Upper lobe of right lung (tissue), 1 donor: Measurements from ENCODE around the gene PIP4K2A. TPM values are rescaled to one million over a fixed set of nuclear protein-coding genes. Genes with fewer than 3 reads are reported as not detected.

ENCODE experiments used
- ATAC-seq: fragments of 200-7000 bp; cut with Tn5 transposase; one replicate; pipeline ENCODE4 v1.9.1; 2020; ENCODE audit warnings: mild to moderate bottlenecking, moderate library complexity
- DNase-seq: peaks from one replicate; pipeline ENCODE4 v3.0.0-alpha.2; 2020
- H3K27ac ChIP-seq: fragments of 200-600 bp; one replicate; pipeline ENCODE4 v1.8.0; 2022
- H3K27me3 ChIP-seq: fragments of 200-600 bp; one replicate; pipeline ENCODE4 v1.8.0; 2022; ENCODE audit warnings: mild to moderate bottlenecking
- H3K36me3 ChIP-seq: fragments of 200-600 bp; one replicate; pipeline ENCODE4 v1.8.0; 2022
- H3K4me1 ChIP-seq: fragments of 200-600 bp; one replicate; pipeline ENCODE4 v1.8.0; 2022
- H3K4me3 ChIP-seq: fragments of 200-600 bp; one replicate; pipeline ENCODE4 v1.8.0; 2022; ENCODE audit warnings: mild to moderate bottlenecking
- H3K9me3 ChIP-seq: fragments of 200-600 bp; one replicate; pipeline ENCODE4 v1.8.0; 2022
- CTCF ChIP-seq: fragments of 200-600 bp; IDR thresholded peaks from one replicate; pipeline ENCODE4 v1.8.0; 2022; ENCODE audit warnings: antibody characterized with exemption
- intact Hi-C: fragments of 100-400 bp; cut with DNase I; formaldehyde crosslinking; loops from one replicate; pipeline ENCODE4 v1.11.0; 2022
- total RNA-seq: library from RNA; stranded (reverse); fragmentation: NEBNext Ultra II Directional; extraction: Animal tissue kit (Norgen Biotek cat#: 25700); gene quantifications from one replicate; pipeline ENCODE4 v1.2.1, GENCODE V29; 2021
- donor health status: DM: no; HTN: yes; CAD: no; lungs with severe emphysema.

Gene PIP4K2A
- total RNA-seq, 1 donor from 2014 or later: 61.2 TPM

DNA sequence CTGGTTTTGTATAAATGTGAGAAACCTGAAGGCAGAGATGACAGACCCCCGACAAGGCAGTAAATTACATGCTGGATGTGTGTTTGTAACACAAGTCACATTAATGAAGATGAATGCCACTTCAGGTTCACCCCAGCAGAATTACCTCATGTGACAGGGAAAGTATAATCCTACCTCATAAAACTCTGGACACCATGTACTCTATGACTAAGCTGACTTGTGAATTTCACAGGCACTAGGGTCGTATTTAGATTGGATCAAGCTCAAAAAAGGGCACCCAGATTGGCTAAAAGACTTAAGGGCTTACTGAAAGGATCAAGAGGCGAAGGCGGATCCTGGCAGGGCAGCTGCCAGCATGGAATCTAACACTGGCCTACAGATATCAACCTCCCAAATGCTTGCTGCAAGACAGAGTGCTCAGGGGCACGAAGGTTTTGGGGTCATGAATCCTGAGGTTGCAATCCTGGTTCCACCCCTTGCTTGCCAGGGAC lies 161.4 kb downstream of the PIP4K2A start:
- Histone ChIP-seq H3K4me3 (no peak overlapping the region), H3K36me3 (peaks cover 29% of the 10 kb centered on the region), H3K27ac (no peak overlapping the region), H3K27me3 (no peaks in the 10 kb centered on the region), H3K9me3 (no peaks in the 10 kb centered on the region), H3K4me1 (no peaks in the 10 kb centered on the region)
- no peak for DNase-seq
- intact Hi-C loops: no loop called here
- peak; percentile 45 for ATAC-seq
- TF ChIP-seq CTCF: no peak

DNA sequence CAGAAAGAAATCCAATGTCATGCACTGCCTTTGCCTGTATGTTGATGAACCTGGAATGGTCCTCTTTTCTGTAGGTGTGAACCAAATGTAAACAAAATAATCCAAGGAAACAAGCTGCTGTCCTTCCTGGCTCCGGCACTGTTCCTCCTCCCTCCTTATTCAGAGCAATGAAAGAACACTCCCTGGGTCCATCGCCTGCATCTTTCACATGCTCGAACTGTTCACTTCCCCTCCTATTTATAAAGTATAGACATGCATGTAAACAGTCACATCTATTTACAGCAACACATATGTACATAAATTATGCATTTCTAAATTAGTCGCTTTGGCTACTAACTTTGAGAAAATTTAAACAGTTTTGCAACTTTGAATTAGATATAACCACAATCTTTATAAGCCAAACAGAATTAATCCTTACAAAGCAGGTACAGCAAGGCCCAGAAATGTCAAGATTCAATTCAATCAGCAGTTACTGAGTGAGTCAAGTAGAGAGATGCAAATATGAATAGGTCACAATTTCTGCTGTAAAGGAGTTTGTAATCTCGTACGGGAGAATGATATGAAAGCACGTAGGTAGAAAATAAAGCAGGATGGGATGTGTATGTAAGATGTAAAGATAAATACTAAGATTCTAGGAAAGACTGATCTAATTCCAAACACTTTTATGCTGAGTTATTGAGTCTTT lies 162.6 kb downstream of the PIP4K2A start:
- Histone ChIP-seq H3K4me1 (no peaks in the 10 kb centered on the region), H3K9me3 (no peaks in the 10 kb centered on the region), H3K27ac (no peak overlapping the region), H3K4me3 (no peak overlapping the region), H3K27me3 (no peaks in the 10 kb centered on the region), H3K36me3 (peaks cover 39% of the 10 kb centered on the region)
- no peak for DNase-seq
- intact Hi-C loops: no loop called here
- no peak for TF ChIP-seq CTCF
- no peak for ATAC-seq

- DNase-seq: no peak
- Histone ChIP-seq H3K4me1 (no peaks in the 10 kb centered on the region), H3K9me3 (no peaks in the 10 kb centered on the region), H3K36me3 (peaks cover 44% of the 10 kb centered on the region), H3K27ac (no peak overlapping the region), H3K27me3 (no peaks in the 10 kb centered on the region), H3K4me3 (no peak overlapping the region)
- peak; percentile 58 for TF ChIP-seq CTCF
- intact Hi-C loops: no loop called here
- ATAC-seq: no peak
Observed at GRCh38 chr10:22550732-22551131, 163.6 kb downstream of the PIP4K2A start.

DNA sequence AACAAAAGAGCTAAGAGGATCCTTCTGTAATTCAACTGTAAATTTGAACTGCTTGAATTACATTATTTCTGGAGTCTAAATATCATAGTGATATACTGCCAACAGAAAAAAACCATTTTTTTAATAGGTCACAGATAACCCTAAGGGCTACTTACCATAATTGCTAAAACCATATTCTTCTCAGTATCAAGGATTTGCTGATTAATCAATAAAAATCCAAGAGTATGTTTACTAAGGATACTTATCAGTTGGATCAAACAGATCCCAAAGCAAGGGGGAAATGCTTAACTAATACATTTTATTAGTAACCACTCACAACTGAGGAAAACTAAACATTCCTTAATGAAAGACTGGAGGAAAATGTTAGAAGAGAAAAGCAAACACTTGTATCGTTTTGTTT lies 166.0 kb downstream of the PIP4K2A start:
- Histone ChIP-seq H3K36me3 (peaks cover 47% of the 10 kb centered on the region), H3K4me1 (no peaks in the 10 kb centered on the region), H3K9me3 (no peaks in the 10 kb centered on the region), H3K4me3 (no peak overlapping the region), H3K27ac (no peak overlapping the region), H3K27me3 (no peaks in the 10 kb centered on the region)
- intact Hi-C loops: no loop called here
- ATAC-seq: no peak
- TF ChIP-seq CTCF: no peak
- DNase-seq: no peak

DNA sequence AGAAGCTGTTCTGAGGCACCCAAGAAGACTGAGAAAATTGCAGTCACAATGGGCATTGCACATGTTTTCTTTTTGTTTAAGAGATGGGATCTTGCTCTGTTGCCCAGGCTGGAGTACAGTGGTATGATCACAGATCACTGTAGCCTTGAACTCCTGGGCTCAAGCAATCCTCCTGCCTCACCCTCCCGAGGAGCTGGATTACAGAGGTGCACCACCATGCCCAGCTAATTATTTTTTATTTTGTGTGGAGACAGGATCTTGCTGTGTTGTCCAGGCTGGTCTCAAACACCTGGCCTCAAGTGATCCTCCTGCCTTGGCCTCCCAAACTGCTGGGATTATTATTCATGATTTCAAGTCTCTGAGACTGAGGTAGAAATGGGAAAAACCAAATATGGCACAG lies 168.7 kb downstream of the PIP4K2A start:
- peaks cover 64% of the 10 kb centered on the region for H3K36me3 ChIP-seq
- H3K27me3 ChIP-seq: no peaks in the 10 kb centered on the region
- intact Hi-C loops: no loop called here
- no peak for TF ChIP-seq CTCF
- no peak for DNase-seq
- no peaks in the 10 kb centered on the region for H3K4me1 ChIP-seq
- H3K4me3 ChIP-seq: no peak overlapping the region
- H3K9me3 ChIP-seq: no peaks in the 10 kb centered on the region
- H3K27ac ChIP-seq: no peak overlapping the region
- ATAC-seq: no peak
